ACC112 (cell line): Measurements from ENCODE around the gene SORCS2.

Experiments
- H2AFZ ChIP-seq: fragments of 200-600 bp; sonication (generic); one replicate; pipeline ENCODE4 v1.6.0; 2017; ENCODE audit warnings: antibody characterized with exemption, low read length; ENCODE audit not compliant: unreplicated experiment
- H3K27ac ChIP-seq: fragments of 200-600 bp; sonication (generic); 2 replicates; pipeline ENCODE4 v1.5.1; 2014; ENCODE audit warnings: low read depth, mild to moderate bottlenecking, antibody characterized with exemption, low read length, moderate library complexity
- H3K27me3 ChIP-seq: fragments of 200-600 bp; sonication (generic); 2 replicates; pipeline ENCODE4 v1.6.1; 2014; ENCODE audit warnings: mild to moderate bottlenecking, antibody characterized with exemption, low read length, moderate library complexity, mixed read lengths; ENCODE audit not compliant: insufficient read depth
- H3K36me3 ChIP-seq: fragments of 200-600 bp; sonication (generic); 2 replicates; pipeline ENCODE4 v1.6.1; 2016; ENCODE audit warnings: mild to moderate bottlenecking, antibody characterized with exemption, low read length, moderate library complexity, mixed read lengths; ENCODE audit not compliant: insufficient read depth
- H3K4me1 ChIP-seq: fragments of 200-600 bp; sonication (generic); one replicate; pipeline ENCODE4 v1.6.1; 2016; ENCODE audit warnings: low read length, mixed read lengths; ENCODE audit not compliant: insufficient read depth, unreplicated experiment, control insufficient read depth
- H3K4me3 ChIP-seq: fragments of 200-600 bp; sonication (generic); 2 replicates; pipeline ENCODE4 v1.5.1; 2014; ENCODE audit warnings: mild to moderate bottlenecking, low read depth, low read length
- H3K79me2 ChIP-seq: fragments of 200-600 bp; sonication (generic); one replicate; pipeline ENCODE4 v1.6.0; 2016; ENCODE audit warnings: low read length; ENCODE audit not compliant: control insufficient read depth, unreplicated experiment, insufficient read depth

SORCS2 gene

GRCh38 chr4:7546809-7547367 lies 354.6 kb downstream of the SORCS2 start:
- no peak overlapping the region for H2AFZ ChIP-seq
- H3K4me1 ChIP-seq: peaks cover 8% of the 10 kb centered on the region
- no peak overlapping the region for H3K27ac ChIP-seq
- H3K27me3 ChIP-seq: peaks cover 31% of the 10 kb centered on the region
- no peaks in the 10 kb centered on the region for H3K36me3 ChIP-seq
- no peaks in the 10 kb centered on the region for H3K79me2 ChIP-seq
- H3K4me3 ChIP-seq: no peak overlapping the region

- H3K27ac ChIP-seq: no peak overlapping the region
- no peaks in the 10 kb centered on the region for H3K36me3 ChIP-seq
- H3K4me3 ChIP-seq: no peak overlapping the region
- no peak overlapping the region for H2AFZ ChIP-seq
- H3K79me2 ChIP-seq: no peaks in the 10 kb centered on the region
- H3K4me1 ChIP-seq: peaks cover 8% of the 10 kb centered on the region
- H3K27me3 ChIP-seq: peaks cover 31% of the 10 kb centered on the region
Measured at GRCh38 chr4:7547368-7548040, 355.2 kb downstream of the SORCS2 start.

- H3K27me3 ChIP-seq: peaks cover 31% of the 10 kb centered on the region
- H3K36me3 ChIP-seq: no peaks in the 10 kb centered on the region
- no peak overlapping the region for H2AFZ ChIP-seq
- no peak overlapping the region for H3K27ac ChIP-seq
- peaks cover 8% of the 10 kb centered on the region for H3K4me1 ChIP-seq
- no peaks in the 10 kb centered on the region for H3K79me2 ChIP-seq
- no peak overlapping the region for H3K4me3 ChIP-seq
Measured at GRCh38 chr4:7549866-7550265, 357.5 kb downstream of the SORCS2 start.

- Histone ChIP-seq H3K36me3 (no peaks in the 10 kb centered on the region), H2AFZ (no peak overlapping the region), H3K79me2 (no peaks in the 10 kb centered on the region)
Measured at GRCh38 chr4:7552466-7552865, 360.1 kb downstream of the SORCS2 start.

GRCh38 chr4:7553280-7553679 lies 360.9 kb downstream of the SORCS2 start:
- Histone ChIP-seq H2AFZ (no peak overlapping the region), H3K79me2 (no peaks in the 10 kb centered on the region), H3K4me1 (peaks cover 6% of the 10 kb centered on the region), H3K27me3 (peaks cover 23% of the 10 kb centered on the region), H3K4me3 (no peak overlapping the region), H3K36me3 (no peaks in the 10 kb centered on the region), H3K27ac (no peak overlapping the region)

More at GRCh38 chr4:7552466-7552865, 360.1 kb downstream of the SORCS2 start:
- Histone ChIP-seq H3K27me3 (peaks cover 23% of the 10 kb centered on the region), H3K4me1 (no peaks in the 10 kb centered on the region), H3K27ac (no peak overlapping the region), H3K4me3 (no peak overlapping the region)

- Histone ChIP-seq H3K4me3 (no peak overlapping the region), H3K27me3 (peaks cover 20% of the 10 kb centered on the region), H2AFZ (no peak overlapping the region), H3K79me2 (no peaks in the 10 kb centered on the region), H3K27ac (no peak overlapping the region), H3K36me3 (no peaks in the 10 kb centered on the region), H3K4me1 (peaks cover 6% of the 10 kb centered on the region)
Measured at GRCh38 chr4:7554905-7555304, 362.6 kb downstream of the SORCS2 start.

GRCh38 chr4:7556558-7556957 lies 364.2 kb downstream of the SORCS2 start:
- Histone ChIP-seq H3K36me3 (no peaks in the 10 kb centered on the region), H3K4me3 (no peak overlapping the region), H3K4me1 (peaks cover 6% of the 10 kb centered on the region), H3K27me3 (peaks cover 15% of the 10 kb centered on the region; the same call in 1 of the 2 replicates), H3K27ac (no peak overlapping the region), H2AFZ (no peak overlapping the region), H3K79me2 (no peaks in the 10 kb centered on the region)

- Histone ChIP-seq H3K4me1 (peaks cover 6% of the 10 kb centered on the region), H3K27me3 (peaks cover 13% of the 10 kb centered on the region; the same call in 1 of the 2 replicates), H3K4me3 (no peak overlapping the region), H3K36me3 (no peaks in the 10 kb centered on the region), H2AFZ (no peak overlapping the region), H3K27ac (peak overlapping the region; percentile 16; the same call in 1 of the 2 replicates), H3K79me2 (no peaks in the 10 kb centered on the region)
Measured at GRCh38 chr4:7557456-7557855, 365.1 kb downstream of the SORCS2 start.

- Histone ChIP-seq H2AFZ (no peak overlapping the region), H3K4me1 (peaks cover 6% of the 10 kb centered on the region), H3K27me3 (peaks cover 14% of the 10 kb centered on the region; the same call in 1 of the 2 replicates), H3K27ac (no peak overlapping the region), H3K4me3 (no peak overlapping the region), H3K79me2 (no peaks in the 10 kb centered on the region), H3K36me3 (no peaks in the 10 kb centered on the region)
Measured at GRCh38 chr4:7558436-7558835, 366.1 kb downstream of the SORCS2 start.

- no peaks in the 10 kb centered on the region for H3K79me2 ChIP-seq
- H3K4me1 ChIP-seq: peaks cover 6% of the 10 kb centered on the region
- H3K36me3 ChIP-seq: no peaks in the 10 kb centered on the region
- H3K4me3 ChIP-seq: no peak overlapping the region
- H3K27me3 ChIP-seq: peaks cover 22% of the 10 kb centered on the region; the same call in 1 of the 2 replicates
- H2AFZ ChIP-seq: no peak overlapping the region
- H3K27ac ChIP-seq: no peak overlapping the region
Measured at GRCh38 chr4:7559316-7559715, 367.0 kb downstream of the SORCS2 start.
